PC-3 (cell line): ENCODE results near the gene HOXB2. TPM values are rescaled to one million over a fixed set of nuclear protein-coding genes. Genes with fewer than 3 reads are reported as not detected.

ENCODE experiments used
- ATAC-seq: fragments of 200-7000 bp; cut with Tn5 transposase; 2 replicates; pipeline ENCODE4 v1.9.1; 2020; ENCODE audit warnings: mild to moderate bottlenecking, moderate library complexity
- BruUV-seq: library from RNA; stranded (reverse); fragments of 400-500 nt; replicated peaks from 2 replicates; lab custom pipeline; 2021; lab: Mats Ljungman, UMichigan
- CTCF ChIA-PET: fragments of 300-600 bp; sonication (Branson Sonifier 250); formaldehyde crosslinking; loops from one replicate; lab custom pipeline; 2022; ENCODE audit warnings: antibody characterized with exemption; lab: Charles Lee
- POLR2A ChIA-PET: fragments of 300-600 bp; sonication (Branson Sonifier 250); formaldehyde crosslinking; loops from one replicate; lab custom pipeline; 2022; ENCODE audit warnings: antibody characterized with exemption; ENCODE audit not compliant: unreplicated experiment; lab: Charles Lee
- DNase-seq: peaks from one replicate; pipeline ENCODE4 v3.0.0-alpha.2; 2015
- H2AFZ ChIP-seq: fragments of 300-600 bp; sonication (generic); 2 replicates; pipeline ENCODE4 v1.6.0; 2016; ENCODE audit warnings: antibody characterized with exemption, low read length
- H3F3A ChIP-seq: fragments of 300-600 bp; sonication (generic); one replicate; pipeline ENCODE4 v1.6.0; 2017; ENCODE audit warnings: antibody characterized with exemption, low read length, control low read depth, mild to moderate bottlenecking; ENCODE audit not compliant: unreplicated experiment
- H3K27ac ChIP-seq: fragments of 300-600 bp; sonication (generic); 2 replicates; pipeline ENCODE4 v1.5.1; 2016; ENCODE audit warnings: mild to moderate bottlenecking, low read length
- H3K27me3 ChIP-seq: fragments of 300-600 bp; sonication (generic); 2 replicates; pipeline ENCODE4 v1.6.1; 2016; ENCODE audit warnings: low read length, mixed read lengths
- H3K36me3 ChIP-seq: fragments of 300-600 bp; sonication (generic); 2 replicates; pipeline ENCODE4 v1.6.1; 2016; ENCODE audit warnings: low read depth, mixed run types, low read length, mixed read lengths
- H3K4me1 ChIP-seq: fragments of 300-600 bp; sonication (generic); 2 replicates; pipeline ENCODE4 v1.5.1; 2016; ENCODE audit warnings: low read length; ENCODE audit not compliant: insufficient read depth
- H3K4me2 ChIP-seq: fragments of 300-600 bp; sonication (generic); 2 replicates; pipeline ENCODE4 v1.6.0; 2016; ENCODE audit warnings: low read length
- H3K4me3 ChIP-seq: fragments of 300-600 bp; sonication (generic); 2 replicates; pipeline ENCODE4 v1.5.1; 2016; ENCODE audit warnings: mild to moderate bottlenecking, low read length, mixed read lengths
- H3K79me2 ChIP-seq: fragments of 300-600 bp; sonication (generic); 2 replicates; pipeline ENCODE4 v1.6.1; 2017; ENCODE audit warnings: low read length, mixed read lengths
- H3K9ac ChIP-seq: fragments of 300-600 bp; sonication (generic); 2 replicates; pipeline ENCODE4 v1.6.0; 2016; ENCODE audit warnings: mild to moderate bottlenecking, low read length
- H3K9me2 ChIP-seq: fragments of 300-600 bp; sonication (generic); replicated peaks from 2 replicates; pipeline ENCODE4 v1.6.1; 2016; ENCODE audit warnings: mixed run types, low read length, mixed read lengths
- H3K9me3 ChIP-seq: fragments of 300-600 bp; sonication (generic); 2 replicates; pipeline ENCODE4 v1.6.1; 2016; ENCODE audit warnings: low read length, mixed read lengths
- H4K20me1 ChIP-seq: fragments of 300-600 bp; sonication (generic); 2 replicates; pipeline ENCODE4 v1.6.1; 2016; ENCODE audit warnings: low read length, mixed read lengths
- EZH2 ChIP-seq: fragments of 300-600 bp; sonication (generic); IDR thresholded peaks from one replicate; pipeline ENCODE4 v1.6.1; 2017; ENCODE audit warnings: antibody characterized with exemption, mild to moderate bottlenecking, low read length; ENCODE audit not compliant: unreplicated experiment
- EZH2phosphoT487 ChIP-seq: fragments of 300-600 bp; sonication (generic); IDR thresholded peaks from 2 replicates; pipeline ENCODE4 v1.6.1; 2018; ENCODE audit warnings: mild to moderate bottlenecking, antibody characterized with exemption, low read length, borderline replicate concordance
- intact Hi-C: fragments of 100-400 bp; cut with micrococcal nuclease; formaldehyde crosslinking; loops from 2 replicates; pipeline ENCODE4 v1.9.0; 2023
- total RNA-seq: library from RNA; depleted of rRNA; stranded (reverse); fragments of >200 nt; gene quantifications from 2 replicates; pipeline ENCODE4 v1.2.3, GENCODE V29; 2014
- TF ChIP-seq, protein P1 (sequence below): fragments of 300-600 bp; sonication (generic); conservative IDR thresholded peaks from 2 replicates; pipeline ENCODE4 v1.5.1; 2017; ENCODE audit warnings: antibody characterized with exemption, low read depth, mild to moderate bottlenecking, low read length

Gene HOXB2
- total RNA-seq, 1 experiment from 2014 or later = 1.1 TPM

DNA sequence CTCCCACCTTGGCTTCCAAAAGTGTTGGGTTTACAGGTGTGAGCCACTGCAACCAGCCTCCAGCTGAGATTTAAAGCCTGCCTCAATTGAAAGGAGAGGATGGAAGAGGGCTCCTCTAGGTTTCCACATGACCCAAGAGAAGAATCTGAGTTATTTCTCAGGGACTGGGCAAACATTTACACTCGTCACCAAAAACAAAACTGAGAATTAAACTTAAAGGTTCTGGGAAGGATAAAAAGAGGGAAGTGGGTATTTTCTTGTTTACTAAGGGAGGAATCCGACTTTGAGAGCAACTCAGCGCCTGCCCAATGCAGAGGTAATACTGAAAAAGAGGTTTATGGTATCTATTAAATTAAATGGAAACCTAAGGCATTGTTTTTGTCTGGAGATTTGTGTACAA is 27.4 kb downstream of the HOXB2 start:
- Histone ChIP-seq H2AFZ (no peak overlapping the region), H3K27me3 (no peaks in the 10 kb centered on the region), H3K4me2 (no peak overlapping the region), H3K36me3 (no peaks in the 10 kb centered on the region), H3K79me2 (no peaks in the 10 kb centered on the region), H3K9me2 (no peaks in the 10 kb centered on the region), H3F3A (no peaks in the 10 kb centered on the region), H3K27ac (no peak overlapping the region), H3K4me3 (no peak overlapping the region), H3K9me3 (no peaks in the 10 kb centered on the region), H4K20me1 (no peaks in the 10 kb centered on the region), H3K4me1 (peaks cover 23% of the 10 kb centered on the region), H3K9ac (no peak overlapping the region)
- intact Hi-C loops = no loop called here
- DNase-seq (peak; percentile 26), ATAC-seq (no peak)
- ChIA-PET POLR2A (no interaction called here), CTCF (no interaction called here)
- TF ChIP-seq, protein P1, sequence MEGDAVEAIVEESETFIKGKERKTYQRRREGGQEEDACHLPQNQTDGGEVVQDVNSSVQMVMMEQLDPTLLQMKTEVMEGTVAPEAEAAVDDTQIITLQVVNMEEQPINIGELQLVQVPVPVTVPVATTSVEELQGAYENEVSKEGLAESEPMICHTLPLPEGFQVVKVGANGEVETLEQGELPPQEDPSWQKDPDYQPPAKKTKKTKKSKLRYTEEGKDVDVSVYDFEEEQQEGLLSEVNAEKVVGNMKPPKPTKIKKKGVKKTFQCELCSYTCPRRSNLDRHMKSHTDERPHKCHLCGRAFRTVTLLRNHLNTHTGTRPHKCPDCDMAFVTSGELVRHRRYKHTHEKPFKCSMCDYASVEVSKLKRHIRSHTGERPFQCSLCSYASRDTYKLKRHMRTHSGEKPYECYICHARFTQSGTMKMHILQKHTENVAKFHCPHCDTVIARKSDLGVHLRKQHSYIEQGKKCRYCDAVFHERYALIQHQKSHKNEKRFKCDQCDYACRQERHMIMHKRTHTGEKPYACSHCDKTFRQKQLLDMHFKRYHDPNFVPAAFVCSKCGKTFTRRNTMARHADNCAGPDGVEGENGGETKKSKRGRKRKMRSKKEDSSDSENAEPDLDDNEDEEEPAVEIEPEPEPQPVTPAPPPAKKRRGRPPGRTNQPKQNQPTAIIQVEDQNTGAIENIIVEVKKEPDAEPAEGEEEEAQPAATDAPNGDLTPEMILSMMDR = no peak
- TF ChIP-seq EZH2 (no peak), EZH2phosphoT487 (no peak)
- BruUV-seq = no TSS peak

DNA sequence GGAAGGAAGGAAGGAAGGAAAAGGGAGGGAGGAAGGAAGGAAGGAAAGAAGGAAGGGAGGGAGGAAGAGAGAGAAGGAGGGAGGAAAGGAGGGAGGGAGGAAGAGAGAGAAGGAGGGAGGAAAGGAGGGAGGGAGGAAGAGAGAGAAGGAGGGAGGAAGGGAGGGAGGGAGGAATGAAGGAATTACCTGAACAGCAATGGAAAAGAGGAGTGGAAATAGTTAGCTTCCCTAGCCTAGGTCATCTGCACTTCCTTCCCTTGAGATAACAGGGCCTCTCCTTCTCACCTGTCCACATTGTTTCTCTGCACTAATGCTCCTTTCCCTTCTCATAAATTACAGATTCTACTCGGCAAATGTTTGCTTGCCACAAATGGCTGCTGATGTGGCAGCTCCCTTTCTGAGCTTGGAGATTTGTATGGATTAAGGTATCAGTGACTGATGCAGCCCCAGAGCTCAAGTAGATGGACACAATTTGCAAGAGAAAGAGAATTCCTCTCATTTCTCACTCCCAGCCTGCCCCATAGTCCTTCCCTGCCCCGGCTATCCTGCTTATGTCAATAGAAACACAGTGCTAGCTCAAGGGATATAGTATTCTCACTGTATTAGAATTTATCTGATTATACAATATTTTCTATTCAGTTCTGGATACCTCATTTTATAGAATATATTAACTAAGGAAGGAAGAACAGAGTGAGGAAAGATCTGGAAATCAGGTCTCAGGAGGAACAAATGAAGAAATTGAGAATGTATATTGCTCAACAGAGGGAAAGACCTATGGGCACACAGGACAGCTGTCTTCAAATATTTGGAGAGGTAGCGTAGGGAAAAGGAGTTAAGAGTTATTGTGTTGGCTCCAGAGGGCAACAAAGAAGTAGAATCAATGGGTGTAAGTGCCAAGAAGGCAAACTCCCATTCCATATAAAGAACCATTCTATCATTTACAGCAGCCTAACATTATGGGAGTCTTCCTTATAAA is 28.7 kb downstream of the HOXB2 start:
- H3K36me3 ChIP-seq = no peaks in the 10 kb centered on the region
- H3K9me3 ChIP-seq = no peaks in the 10 kb centered on the region
- TF ChIP-seq, protein P1 = no peak
- no peak for TF ChIP-seq EZH2
- TF ChIP-seq EZH2phosphoT487 = no peak
- no peaks in the 10 kb centered on the region for H3F3A ChIP-seq
- DNase-seq = no peak
- no peak overlapping the region for H3K4me2 ChIP-seq
- no peaks in the 10 kb centered on the region for H3K79me2 ChIP-seq
- H2AFZ ChIP-seq = no peak overlapping the region
- H3K27ac ChIP-seq = no peak overlapping the region
- H3K27me3 ChIP-seq = no peaks in the 10 kb centered on the region
- H3K9ac ChIP-seq = no peak overlapping the region
- H4K20me1 ChIP-seq = no peaks in the 10 kb centered on the region
- POLR2A ChIA-PET = interaction anchor here (0.6 kb wide), 1 partner anchor 46 kb away, joined by 20 read pairs; no protein-coding TSS in a partner anchor
- peaks cover 18% of the 10 kb centered on the region for H3K4me1 ChIP-seq
- CTCF ChIA-PET = interaction anchor here (0.7 kb wide), 1 partner anchor 58 kb away, joined by 4 read pairs; no protein-coding TSS in a partner anchor
- H3K4me3 ChIP-seq = no peak overlapping the region
- intact Hi-C loops = no loop called here
- no peaks in the 10 kb centered on the region for H3K9me2 ChIP-seq
- BruUV-seq = no TSS peak
- no peak for ATAC-seq

DNA sequence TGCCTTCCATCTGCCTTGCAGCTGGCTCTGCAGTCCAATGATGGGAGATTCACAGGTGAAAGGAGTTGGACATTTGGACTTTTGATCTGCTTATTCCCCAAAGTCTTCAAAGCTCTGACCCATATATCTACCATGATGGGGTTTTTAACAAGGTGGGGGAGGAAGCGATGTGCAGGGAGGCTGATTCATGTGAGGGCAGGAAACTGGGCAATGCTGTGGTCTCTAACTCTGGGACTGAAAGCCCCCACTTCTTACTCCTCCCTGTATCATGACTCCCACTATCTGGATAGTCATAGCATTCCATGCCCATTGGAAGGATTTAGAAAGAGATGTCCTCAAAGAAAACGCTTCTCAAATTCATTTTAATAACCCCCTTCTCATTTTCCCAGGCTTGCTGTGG is 30.4 kb downstream of the HOXB2 start:
- ChIA-PET CTCF (no interaction called here), POLR2A (no interaction called here)
- Histone ChIP-seq H3K9ac (no peak overlapping the region), H3K4me1 (peaks cover 19% of the 10 kb centered on the region), H2AFZ (no peak overlapping the region), H3K4me2 (no peak overlapping the region), H3K9me2 (no peaks in the 10 kb centered on the region), H3K9me3 (no peaks in the 10 kb centered on the region), H3K27ac (no peak overlapping the region), H3K36me3 (no peaks in the 10 kb centered on the region), H3K4me3 (no peak overlapping the region), H3F3A (no peaks in the 10 kb centered on the region), H4K20me1 (no peaks in the 10 kb centered on the region), H3K79me2 (no peaks in the 10 kb centered on the region), H3K27me3 (no peaks in the 10 kb centered on the region)
- TF ChIP-seq, protein P1 = no peak
- TF ChIP-seq EZH2 = no peak
- intact Hi-C loops = no loop called here
- DNase-seq = no peak
- no TSS peak for BruUV-seq
- ATAC-seq = no peak
